Measurements from ENCODE around the gene ZNF273. TPM values are rescaled to one million over a fixed set of nuclear protein-coding genes. Genes with fewer than 3 reads are reported as not detected.
"Not testable (repeated sequence)": the region's sequence is repeated elsewhere in the genome, so short reads cannot be mapped to it uniquely, and the experiment has no call there.

ZNF273 gene
- total RNA-seq, 1 donor from 2014 or later: 1.7 TPM

DNA sequence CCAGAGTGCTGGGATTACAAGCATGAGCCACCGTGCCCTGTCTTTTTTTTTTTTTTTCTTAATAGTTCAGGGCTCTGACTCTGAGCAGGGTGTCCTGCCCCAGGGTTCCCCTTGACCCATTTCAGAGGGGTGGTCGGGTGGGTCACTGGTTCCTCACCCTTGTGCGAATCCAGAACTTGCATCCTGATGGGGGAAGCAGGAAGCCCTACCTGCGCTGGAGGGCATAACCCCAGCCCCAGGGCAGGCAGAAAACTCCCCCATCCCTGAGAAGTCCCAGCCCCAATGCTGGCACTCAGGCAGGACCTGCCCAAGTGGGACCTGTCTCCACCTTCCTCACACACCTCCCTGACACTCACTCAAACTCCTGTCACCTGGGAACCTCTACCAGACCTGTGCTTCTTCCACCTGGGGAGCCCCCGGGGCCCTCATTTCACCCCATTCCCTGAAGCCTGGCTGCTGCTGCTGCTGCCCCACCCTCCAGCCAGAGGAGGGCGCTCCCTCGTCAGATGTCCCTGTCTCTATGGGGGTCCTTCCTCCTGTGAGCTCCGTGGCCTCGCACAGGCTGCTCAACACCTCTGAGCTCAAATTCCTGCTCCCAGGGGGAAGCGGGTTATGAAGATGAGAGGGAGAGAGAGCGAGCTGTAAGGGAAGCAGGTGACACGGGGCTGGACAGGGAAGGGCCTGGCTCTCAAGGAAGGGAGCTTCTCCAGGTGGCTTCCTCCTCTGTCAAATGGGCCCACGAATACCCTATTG, 15.1 kb upstream of the ZNF273 start:
- Mint-ChIP-seq H3K4me3 (ENCODE audit: unreplicated experiment) (peak overlapping the region; percentile 74), H3K27ac (ENCODE audit: unreplicated experiment) (no peak overlapping the region), H3K4me1 (ENCODE audit: low read depth) (peaks cover 12% of the 10 kb centered on the region), H3K36me3 (ENCODE audit: low read depth) (no peaks in the 10 kb centered on the region), H3K27me3 (ENCODE audit: low read depth) (peaks cover 35% of the 10 kb centered on the region), H3K9me3 (ENCODE audit: low read depth) (peaks cover 4% of the 10 kb centered on the region)
- TF ChIP-seq, protein P1, sequence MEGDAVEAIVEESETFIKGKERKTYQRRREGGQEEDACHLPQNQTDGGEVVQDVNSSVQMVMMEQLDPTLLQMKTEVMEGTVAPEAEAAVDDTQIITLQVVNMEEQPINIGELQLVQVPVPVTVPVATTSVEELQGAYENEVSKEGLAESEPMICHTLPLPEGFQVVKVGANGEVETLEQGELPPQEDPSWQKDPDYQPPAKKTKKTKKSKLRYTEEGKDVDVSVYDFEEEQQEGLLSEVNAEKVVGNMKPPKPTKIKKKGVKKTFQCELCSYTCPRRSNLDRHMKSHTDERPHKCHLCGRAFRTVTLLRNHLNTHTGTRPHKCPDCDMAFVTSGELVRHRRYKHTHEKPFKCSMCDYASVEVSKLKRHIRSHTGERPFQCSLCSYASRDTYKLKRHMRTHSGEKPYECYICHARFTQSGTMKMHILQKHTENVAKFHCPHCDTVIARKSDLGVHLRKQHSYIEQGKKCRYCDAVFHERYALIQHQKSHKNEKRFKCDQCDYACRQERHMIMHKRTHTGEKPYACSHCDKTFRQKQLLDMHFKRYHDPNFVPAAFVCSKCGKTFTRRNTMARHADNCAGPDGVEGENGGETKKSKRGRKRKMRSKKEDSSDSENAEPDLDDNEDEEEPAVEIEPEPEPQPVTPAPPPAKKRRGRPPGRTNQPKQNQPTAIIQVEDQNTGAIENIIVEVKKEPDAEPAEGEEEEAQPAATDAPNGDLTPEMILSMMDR (IDR thresholded peaks at IDR 0.05): peak; percentile 72
- no peak for DNase-seq (ENCODE audit: low spot score)

DNA sequence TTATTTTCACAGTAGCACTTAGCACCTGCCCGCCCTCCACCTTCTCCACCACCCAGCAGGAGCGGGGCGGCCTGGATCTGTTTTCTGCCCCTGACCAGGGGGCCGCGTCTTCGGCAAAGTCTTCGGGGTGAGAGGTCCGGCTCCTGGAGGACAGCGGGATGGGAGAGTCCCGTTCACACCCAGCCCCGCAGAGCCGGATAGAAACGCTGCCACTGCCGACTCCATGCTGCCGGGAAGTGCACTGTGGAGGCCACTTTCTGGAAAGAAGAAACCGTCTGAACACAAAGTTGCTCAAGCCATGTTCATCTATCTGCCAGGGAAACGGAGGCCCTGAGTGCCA, 14.5 kb upstream of the ZNF273 start:
- Mint-ChIP-seq H3K9me3 (ENCODE audit: low read depth) (no peaks in the 10 kb centered on the region), H3K36me3 (ENCODE audit: low read depth) (no peaks in the 10 kb centered on the region), H3K4me1 (ENCODE audit: low read depth) (peaks cover 12% of the 10 kb centered on the region), H3K4me3 (ENCODE audit: unreplicated experiment) (peak overlapping the region; percentile 74), H3K27me3 (ENCODE audit: low read depth) (peaks cover 38% of the 10 kb centered on the region), H3K27ac (ENCODE audit: unreplicated experiment) (no peak overlapping the region)
- TF ChIP-seq, protein P1 (IDR thresholded peaks at IDR 0.05): no peak
- no peak for DNase-seq (ENCODE audit: low spot score)

DNA sequence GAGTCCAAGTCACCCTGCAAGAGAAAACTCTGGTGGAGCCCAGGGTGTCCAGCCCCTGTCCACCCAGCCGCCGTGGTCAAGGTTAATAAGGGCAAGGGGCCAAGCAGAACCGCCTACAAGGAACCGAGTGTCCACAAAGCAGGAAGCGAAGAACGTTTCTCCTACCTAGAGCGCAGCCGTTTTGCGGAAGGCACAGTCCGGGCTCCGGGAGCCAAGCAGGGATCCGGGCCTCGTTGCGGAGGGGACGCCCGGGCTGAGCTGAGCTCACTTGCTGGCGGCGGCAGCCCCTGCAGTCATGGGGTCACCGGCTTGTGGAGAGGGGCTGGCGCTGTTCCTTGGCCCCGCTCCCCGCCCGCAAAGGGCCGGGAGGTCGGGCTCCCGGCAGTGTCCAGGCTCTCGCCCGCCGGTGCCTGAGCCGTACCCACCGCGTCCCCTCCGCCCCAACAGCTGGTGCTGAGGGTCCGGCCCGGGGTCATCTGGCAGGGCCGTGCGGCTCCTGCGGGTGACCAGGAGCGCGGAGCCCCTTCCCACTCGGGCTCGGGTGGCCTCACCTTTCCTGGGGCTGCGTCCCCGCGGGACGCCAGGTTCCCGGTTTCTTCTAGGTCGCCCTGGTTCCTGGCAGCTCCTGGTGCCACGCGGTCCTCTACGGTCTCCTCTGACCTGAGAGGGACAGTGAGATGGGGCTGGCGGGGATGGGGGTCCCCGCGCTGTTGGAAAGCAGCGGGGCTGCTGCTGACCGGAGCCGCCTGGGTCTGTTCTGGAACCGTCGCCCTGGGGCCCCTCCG, 14.0 kb upstream of the ZNF273 start:
- H3K4me1 Mint-ChIP-seq (ENCODE audit: low read depth): peaks cover 12% of the 10 kb centered on the region
- no peak for DNase-seq (ENCODE audit: low spot score)
- peak overlapping the region; percentile 74 for H3K4me3 Mint-ChIP-seq (ENCODE audit: unreplicated experiment)
- no peak overlapping the region for H3K27ac Mint-ChIP-seq (ENCODE audit: unreplicated experiment)
- no peaks in the 10 kb centered on the region for H3K36me3 Mint-ChIP-seq (ENCODE audit: low read depth)
- TF ChIP-seq, protein P1 (IDR thresholded peaks at IDR 0.05): no peak
- peaks cover 39% of the 10 kb centered on the region for H3K27me3 Mint-ChIP-seq (ENCODE audit: low read depth)
- H3K9me3 Mint-ChIP-seq (ENCODE audit: low read depth): no peaks in the 10 kb centered on the region

DNA sequence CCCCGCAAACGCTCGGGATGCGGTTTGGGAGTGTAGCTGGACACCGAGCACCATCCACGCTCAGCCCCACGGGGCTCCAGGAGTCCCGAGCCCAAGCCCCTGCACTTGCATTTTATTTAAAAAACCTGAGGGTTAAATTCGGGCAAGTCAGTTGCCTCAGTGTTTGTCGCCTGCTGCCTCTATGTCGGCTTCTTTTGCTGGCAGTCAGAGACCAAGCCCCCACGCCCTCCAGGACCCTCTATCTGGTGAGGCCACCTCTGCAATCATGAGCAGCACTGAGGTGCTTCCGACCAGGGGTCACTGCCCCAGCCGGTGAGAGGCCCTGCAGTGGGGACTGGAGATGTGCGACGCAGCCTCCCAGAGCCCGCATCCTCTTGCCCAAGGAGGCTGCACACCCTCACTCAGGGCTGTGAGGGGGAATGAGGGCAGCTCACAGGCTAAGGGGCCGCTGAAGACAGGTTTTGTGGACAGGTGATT, 13.3 kb upstream of the ZNF273 start:
- no peaks in the 10 kb centered on the region for H3K36me3 Mint-ChIP-seq (ENCODE audit: low read depth)
- no peaks in the 10 kb centered on the region for H3K9me3 Mint-ChIP-seq (ENCODE audit: low read depth)
- TF ChIP-seq, protein P1 (IDR thresholded peaks at IDR 0.05): no peak
- H3K27ac Mint-ChIP-seq (ENCODE audit: unreplicated experiment): no peak overlapping the region
- H3K4me3 Mint-ChIP-seq (ENCODE audit: unreplicated experiment): peak overlapping the region; percentile 28
- DNase-seq (ENCODE audit: low spot score): no peak
- peaks cover 39% of the 10 kb centered on the region for H3K27me3 Mint-ChIP-seq (ENCODE audit: low read depth)
- peaks cover 12% of the 10 kb centered on the region for H3K4me1 Mint-ChIP-seq (ENCODE audit: low read depth)

DNA sequence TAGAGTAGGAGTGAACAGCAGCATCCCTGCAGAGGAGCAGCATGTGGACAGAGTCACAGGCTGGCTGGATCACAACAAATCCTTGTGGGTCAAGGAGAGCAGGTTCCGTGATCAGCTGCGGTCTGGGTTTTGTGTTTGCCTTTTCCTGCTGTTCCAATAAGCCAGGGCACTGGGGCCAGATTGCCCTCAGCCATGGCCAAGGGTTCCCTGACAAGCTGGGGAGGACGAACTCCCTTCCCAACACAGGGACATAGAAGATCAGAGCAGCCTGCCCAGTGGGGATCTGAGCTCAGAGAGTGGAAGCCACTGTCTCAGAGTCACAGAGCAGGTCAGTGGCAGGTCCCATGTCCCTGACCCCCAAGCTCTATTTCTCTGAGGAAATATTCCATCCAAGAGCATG, 12.8 kb upstream of the ZNF273 start:
- not testable (repeated sequence) for H3K9me3 Mint-ChIP-seq (ENCODE audit: low read depth); DNase-seq (ENCODE audit: low spot score); H3K27ac Mint-ChIP-seq (ENCODE audit: unreplicated experiment); H3K4me3 Mint-ChIP-seq (ENCODE audit: unreplicated experiment); H3K36me3 Mint-ChIP-seq (ENCODE audit: low read depth)
- peaks cover 39% of the 10 kb centered on the region for H3K27me3 Mint-ChIP-seq (ENCODE audit: low read depth)
- H3K4me1 Mint-ChIP-seq (ENCODE audit: low read depth): peaks cover 12% of the 10 kb centered on the region

Data from chondrocyte (in vitro differentiated cells).